Breast epithelium (tissue), 4 donors: ENCODE results near the gene SPOCK1. TPM values are rescaled to one million over a fixed set of nuclear protein-coding genes. Genes with fewer than 3 reads are reported as not detected.

ENCODE experiments used
- DNase-seq, 2 donors: peaks; one replicate each; pipeline ENCODE4 v3.0.0-alpha.2; 2019; ENCODE audit warnings: low spot score in 2 of 2
- H3K27ac ChIP-seq, 2 donors: fragments of 200-600 bp; sonication (generic) in 1 of 2; one replicate each; pipeline ENCODE4 v1.5.1; 2016 to 2019; ENCODE audit warnings: mild to moderate bottlenecking in 1 of 2
- H3K27me3 ChIP-seq, 2 donors: fragments of 200-600 bp; sonication (generic) in 1 of 2; one replicate each; pipeline versions ENCODE4 v1.5.1 to v1.6.0; 2017 to 2019; ENCODE audit warnings: control low read depth in 1 of 2, mild to moderate bottlenecking in 1 of 2
- H3K36me3 ChIP-seq: fragments of 200-600 bp; one replicate; pipeline ENCODE4 v1.5.1; 2019
- H3K4me1 ChIP-seq, 2 donors: fragments of 200-600 bp; sonication (generic); one replicate each; pipeline ENCODE4 v1.5.1; 2016 to 2019; ENCODE audit warnings: control low read depth in 1 of 2
- H3K4me3 ChIP-seq, 3 donors: fragments of 200-600 bp; sonication (generic); 1 replicate in 2 of 3; 2 replicates in 1 of 3; pipeline ENCODE4 v1.5.1; 2016 to 2019; ENCODE audit warnings: mild to moderate bottlenecking in 3 of 3, moderate library complexity in 2 of 3
- H3K9me3 ChIP-seq, 2 donors: fragments of 200-600 bp; sonication (generic) in 1 of 2; one replicate each; pipeline ENCODE4 v1.5.1; 2016 to 2019; ENCODE audit warnings: control low read depth in 1 of 2
- POLR2A ChIP-seq: fragments of 450-650 bp; IDR thresholded peaks from one replicate; pipeline ENCODE4 v1.6.1; 2016; ENCODE audit warnings: antibody characterized with exemption, mild to moderate bottlenecking, moderate library complexity
- POLR2AphosphoS5 ChIP-seq, 3 donors: sonication (generic); formaldehyde crosslinking; IDR thresholded peaks; one replicate each; pipeline ENCODE4 v1.6.1; 2017; ENCODE audit warnings: antibody characterized with exemption in 3 of 3
- intact Hi-C: fragments of 100-400 bp; cut with DNase I; formaldehyde crosslinking; loops from one replicate; pipeline ENCODE4 v1.15.1; 2023; ENCODE audit warnings: low total_unique reads
- total RNA-seq, 3 donors: library from RNA; depleted of rRNA; stranded (reverse); fragments of >200 nt; gene quantifications; one replicate each; pipeline ENCODE4 v1.1.0, GENCODE V29; 2016
- TF ChIP-seq, protein P1 (sequence below), 3 donors: fragments of 450-650 bp; IDR thresholded peaks; one replicate each; pipeline ENCODE4 v1.5.1; 2016 to 2017; ENCODE audit warnings: antibody characterized with exemption in 3 of 3, mild to moderate bottlenecking in 3 of 3, moderate library complexity in 3 of 3

SPOCK1 gene
- total RNA-seq, 3 donors from 2014 or later = 14.5 to 52.0 (median 24.3) TPM

- no peak for TF ChIP-seq POLR2A
- H3K27ac ChIP-seq = no peak overlapping the region
- no peaks in the 10 kb centered on the region for H3K36me3 ChIP-seq
- no peaks in the 10 kb centered on the region for H3K4me1 ChIP-seq
- H3K9me3 ChIP-seq = no peaks in the 10 kb centered on the region
- DNase-seq = no peak
- no peaks in the 10 kb centered on the region for H3K27me3 ChIP-seq
- H3K4me3 ChIP-seq = no peak overlapping the region
- intact Hi-C loops = no loop called here
Measured at GRCh38 chr5:137347865-137348264, 151.3 kb downstream of the SPOCK1 start.

GRCh38 chr5:137346281-137346680 is 152.8 kb downstream of the SPOCK1 start:
- no peaks in the 10 kb centered on the region for H3K9me3 ChIP-seq
- no peaks in the 10 kb centered on the region for H3K4me1 ChIP-seq
- DNase-seq = no peak
- no peaks in the 10 kb centered on the region for H3K27me3 ChIP-seq
- intact Hi-C loops = no loop called here
- no peak overlapping the region for H3K4me3 ChIP-seq
- no peak overlapping the region for H3K27ac ChIP-seq
- no peaks in the 10 kb centered on the region for H3K36me3 ChIP-seq
- TF ChIP-seq POLR2AphosphoS5 (IDR thresholded peaks at IDR 0.05) (no peak), POLR2A (no peak)
- TF ChIP-seq, protein P1, sequence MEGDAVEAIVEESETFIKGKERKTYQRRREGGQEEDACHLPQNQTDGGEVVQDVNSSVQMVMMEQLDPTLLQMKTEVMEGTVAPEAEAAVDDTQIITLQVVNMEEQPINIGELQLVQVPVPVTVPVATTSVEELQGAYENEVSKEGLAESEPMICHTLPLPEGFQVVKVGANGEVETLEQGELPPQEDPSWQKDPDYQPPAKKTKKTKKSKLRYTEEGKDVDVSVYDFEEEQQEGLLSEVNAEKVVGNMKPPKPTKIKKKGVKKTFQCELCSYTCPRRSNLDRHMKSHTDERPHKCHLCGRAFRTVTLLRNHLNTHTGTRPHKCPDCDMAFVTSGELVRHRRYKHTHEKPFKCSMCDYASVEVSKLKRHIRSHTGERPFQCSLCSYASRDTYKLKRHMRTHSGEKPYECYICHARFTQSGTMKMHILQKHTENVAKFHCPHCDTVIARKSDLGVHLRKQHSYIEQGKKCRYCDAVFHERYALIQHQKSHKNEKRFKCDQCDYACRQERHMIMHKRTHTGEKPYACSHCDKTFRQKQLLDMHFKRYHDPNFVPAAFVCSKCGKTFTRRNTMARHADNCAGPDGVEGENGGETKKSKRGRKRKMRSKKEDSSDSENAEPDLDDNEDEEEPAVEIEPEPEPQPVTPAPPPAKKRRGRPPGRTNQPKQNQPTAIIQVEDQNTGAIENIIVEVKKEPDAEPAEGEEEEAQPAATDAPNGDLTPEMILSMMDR (IDR thresholded peaks at IDR 0.05) = no peak

DNA sequence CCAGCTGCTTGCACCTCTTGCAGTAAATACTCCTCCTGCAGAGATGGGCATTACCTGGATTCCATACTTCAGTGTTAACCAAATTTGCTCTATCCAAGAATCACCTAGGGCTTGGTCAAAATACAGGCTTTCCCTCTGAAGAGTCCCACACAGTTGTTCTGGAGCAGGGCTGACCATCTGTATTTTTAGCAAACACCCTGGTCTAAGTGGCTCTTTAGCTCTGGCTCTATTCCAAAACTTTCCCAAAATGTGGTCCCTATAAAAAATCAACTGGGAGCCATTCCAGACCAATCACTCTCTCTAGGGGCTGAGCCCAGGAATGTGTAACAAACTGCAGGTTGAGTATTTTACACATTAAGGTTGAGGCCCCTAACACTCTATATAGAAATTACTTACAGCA is 153.7 kb downstream of the SPOCK1 start:
- Histone ChIP-seq H3K4me1 (no peaks in the 10 kb centered on the region), H3K27me3 (no peaks in the 10 kb centered on the region), H3K9me3 (no peaks in the 10 kb centered on the region), H3K4me3 (no peak overlapping the region), H3K27ac (no peak overlapping the region), H3K36me3 (no peaks in the 10 kb centered on the region)
- TF ChIP-seq, protein P1 (IDR thresholded peaks at IDR 0.05) = no peak
- TF ChIP-seq POLR2AphosphoS5 (IDR thresholded peaks at IDR 0.05) (no peak), POLR2A (no peak)
- DNase-seq = no peak
- intact Hi-C loops = no loop called here

GRCh38 chr5:137344723-137345322 is 154.3 kb downstream of the SPOCK1 start:
- no peaks in the 10 kb centered on the region for H3K27me3 ChIP-seq
- intact Hi-C loops = no loop called here
- TF ChIP-seq POLR2AphosphoS5 (IDR thresholded peaks at IDR 0.05) (no peak), POLR2A (no peak)
- TF ChIP-seq, protein P1 (IDR thresholded peaks at IDR 0.05) = peak in 2 of 3 donors; percentile 31 to 46
- H3K4me1 ChIP-seq = no peaks in the 10 kb centered on the region
- DNase-seq = no peak
- H3K4me3 ChIP-seq = no peak overlapping the region
- no peaks in the 10 kb centered on the region for H3K36me3 ChIP-seq
- no peaks in the 10 kb centered on the region for H3K9me3 ChIP-seq
- H3K27ac ChIP-seq = no peak overlapping the region

DNA sequence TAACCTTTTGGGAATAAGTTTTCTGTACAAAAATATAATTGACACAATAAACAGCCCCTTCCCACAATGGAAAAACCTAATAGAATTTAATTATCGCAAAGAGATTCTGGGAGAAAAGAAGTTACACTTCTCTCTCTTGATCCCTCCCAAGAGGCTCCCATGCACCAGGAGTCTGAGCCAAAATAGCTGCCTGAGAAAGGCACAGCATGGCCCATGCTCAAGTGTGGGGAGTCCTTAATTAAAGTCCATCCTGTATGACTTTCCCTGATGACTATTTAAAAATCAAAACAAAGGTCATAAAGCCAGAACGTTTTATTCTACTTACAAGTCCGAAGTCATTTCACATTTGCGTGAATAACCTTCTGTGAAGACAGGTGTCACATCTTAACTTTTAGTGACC is 155.1 kb downstream of the SPOCK1 start:
- DNase-seq = no peak
- no peaks in the 10 kb centered on the region for H3K4me1 ChIP-seq
- H3K27me3 ChIP-seq = no peaks in the 10 kb centered on the region
- TF ChIP-seq, protein P1 (IDR thresholded peaks at IDR 0.05) = no peak
- TF ChIP-seq POLR2AphosphoS5 (IDR thresholded peaks at IDR 0.05) (no peak), POLR2A (no peak)
- no peaks in the 10 kb centered on the region for H3K36me3 ChIP-seq
- no peaks in the 10 kb centered on the region for H3K9me3 ChIP-seq
- intact Hi-C loops = no loop called here
- H3K27ac ChIP-seq = no peak overlapping the region
- no peak overlapping the region for H3K4me3 ChIP-seq

DNA sequence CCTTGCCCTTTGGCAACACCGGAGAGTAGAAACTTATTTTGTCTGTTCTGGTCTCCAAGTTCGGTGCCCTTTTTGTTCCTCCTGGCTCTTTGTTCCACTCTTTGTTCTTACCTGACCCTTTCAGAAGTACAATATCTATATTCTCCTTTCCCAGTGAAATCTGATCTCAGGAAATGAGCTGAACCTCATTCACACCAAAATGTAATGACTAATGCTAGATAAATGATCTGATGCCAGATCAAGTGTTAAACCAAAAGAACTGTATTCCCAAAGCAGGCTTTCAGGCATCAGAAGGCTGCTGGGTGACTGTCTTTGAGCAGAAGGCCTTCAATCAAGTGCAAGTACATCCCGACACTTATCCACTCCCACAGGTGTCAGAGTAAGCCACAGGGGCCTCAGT is 156.4 kb downstream of the SPOCK1 start:
- DNase-seq = no peak
- H3K27ac ChIP-seq = no peak overlapping the region
- no peak overlapping the region for H3K4me3 ChIP-seq
- H3K27me3 ChIP-seq = no peaks in the 10 kb centered on the region
- no peaks in the 10 kb centered on the region for H3K36me3 ChIP-seq
- intact Hi-C loops = no loop called here
- H3K9me3 ChIP-seq = no peaks in the 10 kb centered on the region
- no peak for TF ChIP-seq POLR2AphosphoS5 (IDR thresholded peaks at IDR 0.05)
- H3K4me1 ChIP-seq = no peaks in the 10 kb centered on the region
